DLD1 (cell line): ENCODE measurements around the gene SNAPC3.
"Not testable (repeated sequence)": the region's sequence is repeated elsewhere in the genome, so short reads cannot be mapped to it uniquely, and the experiment has no call there.

Experiments used
- in situ Hi-C: cut with HindIII; loops from 2 replicates; pipeline ENCODE4 v1.10.0; 2017; ENCODE audit warnings: low sequenced_read_pairs

The SNAPC3 gene

DNA sequence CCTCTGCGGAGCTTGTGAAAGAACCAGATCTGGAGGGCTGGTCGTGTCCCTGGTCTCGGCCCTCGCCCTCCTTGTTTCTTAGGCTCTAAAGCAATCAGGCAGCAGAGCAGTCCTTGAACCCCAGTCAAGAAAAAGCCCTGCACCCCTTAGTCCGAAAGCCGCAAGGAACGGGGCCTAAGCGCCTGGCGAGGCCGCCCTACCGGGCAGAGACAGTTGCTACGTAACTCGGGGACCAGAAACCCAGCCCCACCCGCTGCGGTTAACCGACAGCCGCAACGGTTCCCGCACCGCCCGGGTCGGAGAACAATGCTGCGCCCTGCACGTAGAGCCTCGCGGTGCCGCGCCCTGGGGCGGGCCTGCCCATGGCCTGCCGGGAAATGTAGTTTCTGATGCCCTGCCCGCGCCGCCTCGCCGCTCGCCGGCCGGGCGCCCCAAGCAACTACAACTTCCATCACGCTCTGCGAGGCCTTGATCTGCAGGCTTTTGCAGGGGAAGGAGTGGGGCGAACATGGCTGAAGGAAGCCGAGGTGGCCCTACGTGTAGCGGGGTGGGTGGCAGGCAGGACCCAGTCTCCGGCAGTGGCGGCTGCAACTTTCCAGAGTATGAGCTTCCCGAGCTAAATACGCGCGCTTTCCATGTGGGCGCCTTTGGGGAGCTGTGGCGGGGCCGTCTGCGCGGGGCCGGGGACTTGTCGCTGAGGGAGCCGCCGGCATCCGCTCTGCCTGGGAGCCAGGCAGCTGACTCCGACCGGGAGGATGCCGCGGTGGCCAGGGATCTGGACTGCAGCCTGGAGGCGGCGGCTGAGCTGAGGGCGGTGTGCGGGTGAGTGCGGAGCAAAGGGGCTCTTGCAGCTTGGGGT is at the start of gene SNAPC3:
SNAPC3 (plus strand) TSS at position 505 of the 859 bp plus-strand sequence; CDS start at position 509, 4 bp downstream.
- in situ Hi-C loops, result no loop called here

DNA sequence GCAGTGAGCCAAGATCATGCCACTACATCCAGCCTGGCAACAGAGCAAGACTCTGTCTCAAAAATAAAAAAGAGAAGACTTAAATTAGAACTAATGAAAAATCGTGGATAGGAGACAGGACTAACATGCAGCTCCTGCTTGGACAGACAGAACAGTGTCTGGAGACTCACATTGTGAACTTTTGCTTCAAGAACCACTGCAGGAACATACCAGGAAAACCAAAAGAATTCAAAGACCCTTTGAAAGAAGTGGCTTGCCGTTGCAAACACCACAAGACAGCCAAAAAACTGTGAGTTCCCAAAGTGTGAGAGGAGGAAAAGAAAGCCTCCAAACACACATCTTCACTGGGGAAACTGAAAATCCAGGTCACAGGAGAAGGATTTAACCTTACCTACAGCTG is 48.8 kb upstream of the SNAPC3 start:
- in situ Hi-C loops, result no loop called here

DNA sequence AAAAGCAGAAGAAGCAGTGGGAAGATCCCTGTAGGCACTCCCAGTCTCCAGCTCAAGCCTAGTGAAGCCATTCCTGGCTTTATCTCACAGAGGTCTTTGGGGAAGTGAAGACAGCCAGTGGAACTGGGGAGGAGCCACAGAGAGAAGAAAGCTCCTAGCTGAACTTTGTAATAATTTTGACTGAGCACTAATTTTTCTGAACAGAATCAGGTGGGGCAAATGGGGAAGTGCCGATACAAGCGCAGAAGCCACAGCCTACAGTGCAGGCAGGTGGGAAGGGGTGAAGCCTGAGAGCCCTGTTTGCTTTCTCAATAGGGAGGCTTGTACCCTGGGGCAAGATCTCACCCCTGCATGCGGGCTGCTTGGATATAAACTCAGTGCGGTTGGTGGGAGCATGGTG is 48.4 kb upstream of the SNAPC3 start:
- in situ Hi-C loops, result no loop called here

DNA sequence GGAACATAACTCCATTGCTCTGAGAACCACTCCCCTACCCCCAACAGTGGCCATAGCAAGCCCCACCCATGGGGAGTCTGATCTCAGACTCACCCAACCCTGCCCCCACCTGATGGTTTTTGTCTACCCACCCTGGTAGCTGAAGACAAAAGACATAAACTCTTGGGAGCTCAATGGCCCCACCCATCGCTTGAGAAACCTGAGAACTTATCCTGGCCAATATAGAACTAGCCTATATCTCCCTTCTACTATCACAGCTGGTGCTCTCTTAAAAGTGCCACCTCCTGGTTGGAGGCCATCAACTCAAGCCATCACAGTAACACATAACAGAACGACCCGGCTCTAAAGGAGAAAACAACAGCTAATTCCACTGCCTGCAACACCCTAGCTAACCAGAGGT is 47.9 kb upstream of the SNAPC3 start:
- in situ Hi-C loops, result no loop called here

DNA sequence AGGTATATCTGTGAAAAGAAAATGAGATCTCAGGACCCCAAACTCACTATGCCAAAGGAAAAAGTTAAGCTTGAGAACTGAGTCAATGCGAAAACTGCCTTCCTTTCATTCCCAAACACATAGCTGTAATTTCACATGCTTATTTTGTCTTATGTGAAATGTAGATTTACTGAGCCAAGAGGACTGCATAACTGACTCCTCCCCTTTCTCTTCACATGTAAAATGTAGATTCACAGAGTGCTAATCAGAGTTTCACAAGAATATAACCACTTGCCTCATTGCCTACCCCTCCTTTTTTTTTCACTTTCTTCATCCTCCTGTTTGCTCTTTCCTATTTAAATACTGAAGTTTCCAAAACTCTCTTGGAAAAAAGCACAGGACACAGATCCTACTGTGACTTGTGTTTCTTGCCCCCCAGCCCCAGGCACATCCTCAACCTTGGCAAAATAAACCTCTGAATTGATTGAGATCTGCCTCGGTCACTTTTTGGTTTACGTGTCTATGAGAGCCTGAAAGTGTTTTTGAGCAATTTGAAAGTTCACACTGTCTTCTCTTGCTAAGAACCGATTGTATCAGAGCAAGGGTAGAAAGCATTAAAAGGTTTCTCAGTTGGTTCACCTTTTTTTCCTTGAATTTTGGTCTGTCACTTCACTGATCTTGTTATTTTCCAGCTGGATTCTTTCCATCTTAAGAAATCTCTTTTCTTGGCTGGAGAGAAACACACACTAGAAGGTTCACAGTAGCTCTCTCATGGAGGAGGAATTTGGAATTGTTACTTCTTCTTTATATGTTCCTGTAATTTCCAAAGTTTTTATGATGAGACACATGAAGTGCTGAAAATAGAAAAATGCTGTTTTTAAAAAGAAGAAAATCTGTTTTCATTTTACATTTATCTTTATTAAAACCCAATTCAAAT is 44.8 kb upstream of the SNAPC3 start:
- in situ Hi-C loops, result no loop called here

DNA sequence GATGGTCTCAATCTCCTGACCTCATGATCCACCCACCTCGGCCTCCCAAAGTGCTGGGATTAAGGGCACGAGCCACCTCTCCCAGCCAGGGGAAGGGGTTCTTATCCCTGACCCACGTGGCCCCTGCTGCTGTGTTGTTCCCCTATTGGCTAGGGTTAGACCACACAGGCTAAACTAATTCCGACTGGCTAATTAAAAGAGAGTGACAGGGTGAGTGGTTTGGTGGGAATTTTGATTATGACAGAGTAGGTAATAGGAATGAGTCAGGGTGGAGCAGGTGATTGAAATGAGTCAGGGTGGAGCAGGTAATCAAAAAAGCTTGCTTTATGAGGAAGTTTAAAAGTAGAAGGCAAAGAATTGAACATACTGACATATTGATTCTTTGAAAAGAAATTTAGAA is 43.4 kb upstream of the SNAPC3 start:
- in situ Hi-C loops, result not testable (repeated sequence)

DNA sequence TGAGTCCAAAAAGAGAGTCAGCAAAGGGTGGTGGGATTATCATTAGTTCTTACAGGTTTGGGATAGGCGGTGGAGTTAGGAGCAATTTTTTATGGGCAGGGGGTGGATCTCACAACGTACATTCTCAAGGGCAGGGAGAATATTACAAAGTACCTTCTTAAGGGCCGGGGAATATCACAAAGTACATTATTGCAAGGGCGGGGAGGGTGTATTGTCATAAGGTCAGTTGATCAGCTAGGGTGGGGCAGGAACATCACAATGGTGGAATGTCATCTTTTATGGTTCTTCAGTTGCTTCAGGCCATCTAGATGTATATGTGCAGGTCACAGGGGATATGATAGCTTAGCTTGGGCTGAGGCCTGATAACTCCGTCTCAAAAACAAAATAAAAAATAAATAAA is 42.8 kb upstream of the SNAPC3 start:
- in situ Hi-C loops, result not testable (repeated sequence)

DNA sequence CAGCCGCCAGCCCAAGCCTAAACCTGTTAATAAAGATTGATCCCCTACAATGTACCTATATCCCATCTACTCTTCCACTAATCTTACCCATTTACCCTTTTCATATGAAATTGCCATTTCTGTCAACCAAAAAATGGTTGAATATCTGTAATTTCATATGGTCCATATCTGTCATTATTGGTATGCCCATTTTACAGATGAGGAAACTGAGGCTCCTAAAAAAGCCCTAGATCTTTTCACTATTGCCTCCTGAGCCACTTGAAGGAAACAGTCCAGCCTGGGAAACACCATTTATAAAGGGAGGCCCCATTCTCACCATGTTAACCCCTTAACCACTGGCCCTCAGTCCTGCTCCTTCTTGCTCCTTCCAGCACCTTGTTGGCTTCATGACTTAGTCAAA is 41.2 kb upstream of the SNAPC3 start:
- in situ Hi-C loops, result no loop called here

DNA sequence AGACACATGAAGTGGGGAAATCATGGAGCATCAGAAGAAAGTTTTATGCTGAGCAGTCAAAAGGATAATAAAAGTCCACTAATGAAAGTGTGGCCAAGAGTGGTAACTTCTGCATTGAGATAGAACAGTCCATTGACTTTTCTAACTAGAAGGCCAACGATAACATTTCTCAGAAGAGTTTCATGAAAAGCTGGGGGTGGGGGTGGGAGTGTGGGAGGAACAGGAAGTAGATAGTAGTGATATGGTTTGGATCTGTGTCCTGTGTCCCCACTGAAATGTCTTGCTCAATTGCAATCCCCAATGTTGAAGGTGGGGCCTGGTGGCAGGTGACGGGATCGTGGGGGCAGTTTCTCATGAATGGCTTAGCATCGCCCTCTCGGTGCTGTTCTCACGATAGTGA is 36.2 kb upstream of the SNAPC3 start:
- in situ Hi-C loops, result no loop called here

DNA sequence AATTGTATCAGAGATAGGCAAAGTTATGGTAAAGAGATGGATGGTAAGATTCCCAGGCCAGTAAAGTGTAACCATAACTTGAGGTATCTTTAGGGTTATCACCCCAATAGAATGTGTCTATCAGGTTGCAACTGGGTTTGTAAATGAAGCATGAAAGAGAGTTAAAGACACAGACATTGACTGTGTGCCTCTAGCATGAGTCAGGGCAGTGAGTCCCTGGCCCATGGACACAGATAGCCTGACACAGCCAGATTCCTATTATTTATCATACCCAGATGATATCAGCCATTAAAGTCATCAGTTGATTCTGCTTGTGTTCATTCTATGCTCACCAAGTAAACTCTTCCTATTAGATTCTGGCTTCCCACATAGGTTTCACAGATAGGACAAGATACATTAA is 33.5 kb upstream of the SNAPC3 start:
- in situ Hi-C loops, result no loop called here

DNA sequence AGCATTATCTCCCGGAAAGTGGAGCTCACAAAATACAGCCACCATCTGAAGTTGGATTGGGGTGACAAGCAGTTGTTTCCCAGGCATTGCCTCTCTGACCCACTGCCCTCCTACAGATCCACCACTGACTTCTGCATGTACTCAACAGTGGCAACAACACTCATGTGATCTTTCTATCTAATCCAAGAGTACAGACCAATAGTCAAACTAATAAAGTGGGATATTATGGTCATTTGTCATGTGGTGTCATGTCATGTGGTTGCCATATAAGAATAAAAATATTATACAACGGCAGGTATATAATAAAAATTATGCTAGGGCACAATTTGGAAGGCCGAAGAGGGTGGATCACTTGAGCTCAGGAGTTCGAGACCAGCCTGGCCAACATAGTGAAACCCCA is 33.0 kb upstream of the SNAPC3 start:
- in situ Hi-C loops, result no loop called here

DNA sequence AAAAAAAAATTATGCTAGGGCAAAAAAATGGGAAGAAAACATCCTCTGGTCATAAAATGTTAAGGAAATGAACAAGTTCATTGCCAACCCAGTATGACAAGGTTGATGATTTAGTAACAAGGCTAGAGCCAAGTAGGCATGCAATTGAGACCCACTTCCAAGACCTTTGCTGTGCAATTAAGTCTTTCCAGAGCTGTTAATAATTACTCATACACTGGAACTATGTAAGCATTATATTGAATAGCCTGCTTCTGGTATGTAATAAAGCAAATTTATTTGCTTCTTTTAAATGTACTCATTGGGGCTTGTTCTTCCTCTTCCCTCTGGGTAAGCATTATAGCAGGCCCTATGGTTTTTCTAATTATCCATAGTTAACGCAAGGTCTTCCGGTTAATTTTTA is 32.5 kb upstream of the SNAPC3 start:
- in situ Hi-C loops, result no loop called here

DNA sequence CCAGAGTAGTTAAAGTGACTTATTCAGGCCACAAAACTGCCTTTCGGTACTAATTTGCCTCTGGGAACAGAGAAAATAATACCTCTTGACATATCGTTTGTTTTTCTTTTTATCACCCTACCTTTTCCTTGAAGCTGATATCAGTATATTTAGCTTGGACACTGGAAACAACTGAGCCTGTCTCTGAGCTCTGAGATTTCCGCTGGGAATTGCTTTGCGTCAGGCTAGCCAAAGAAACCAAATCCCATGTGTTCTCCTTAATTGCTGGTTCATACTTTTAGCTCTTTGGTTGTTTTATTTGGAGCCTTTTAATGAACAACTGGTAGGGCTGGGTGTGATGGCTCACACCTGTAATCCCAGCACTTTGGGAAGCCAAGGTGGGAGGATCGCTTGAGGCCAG is 30.3 kb upstream of the SNAPC3 start:
- in situ Hi-C loops, result no loop called here

DNA sequence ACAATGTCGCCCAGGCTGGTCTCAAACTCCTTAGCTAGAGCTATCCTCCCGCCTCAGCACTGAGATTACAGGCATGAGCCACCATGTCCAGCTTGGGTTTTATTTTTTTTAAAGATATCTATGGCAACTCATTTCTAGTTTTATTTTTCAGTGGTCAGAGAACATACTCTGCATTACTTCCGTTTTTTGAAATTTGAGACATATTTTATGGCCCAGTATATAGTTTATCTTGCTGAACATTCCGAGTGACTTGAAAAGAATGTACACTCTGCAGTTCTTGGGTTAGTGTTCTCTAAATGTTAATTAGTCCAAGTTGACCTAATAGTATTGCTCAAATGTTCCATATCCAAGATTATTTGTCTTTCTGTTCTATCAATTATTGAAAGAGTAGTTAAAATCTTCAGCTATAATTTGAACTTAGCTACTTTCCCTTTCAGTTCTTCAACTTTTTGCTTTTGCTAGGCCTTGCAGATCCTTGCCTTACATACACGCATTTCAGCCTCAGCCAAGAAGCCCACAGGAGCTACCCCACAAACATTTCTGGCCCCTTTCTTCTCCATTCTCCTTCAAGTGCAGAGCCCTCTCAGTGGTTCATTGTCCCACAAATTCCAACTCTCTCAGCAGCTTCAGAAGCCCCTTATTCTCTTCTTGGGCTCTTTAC is 22.3 kb upstream of the SNAPC3 start:
- in situ Hi-C loops, result no loop called here

DNA sequence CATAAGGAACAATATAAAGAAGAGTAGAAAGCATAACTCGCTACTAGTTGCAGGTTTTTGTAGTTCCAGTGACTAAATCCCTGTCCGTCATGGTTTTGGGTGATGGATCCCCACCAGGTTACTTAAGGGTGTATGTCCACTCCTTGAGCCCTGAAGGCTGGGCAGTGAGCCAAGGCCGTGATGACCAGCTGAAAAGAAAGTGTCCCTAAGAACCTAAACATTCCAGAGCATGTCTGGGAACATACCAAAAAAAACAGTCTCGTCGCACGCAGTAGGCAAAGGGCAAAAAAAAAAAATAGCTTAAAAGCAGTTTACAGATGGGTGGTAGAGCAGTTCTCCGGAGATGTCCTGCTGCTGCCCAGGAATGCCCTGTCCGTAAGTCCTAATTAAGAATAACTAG is 21.4 kb upstream of the SNAPC3 start:
- in situ Hi-C loops, result no loop called here

DNA sequence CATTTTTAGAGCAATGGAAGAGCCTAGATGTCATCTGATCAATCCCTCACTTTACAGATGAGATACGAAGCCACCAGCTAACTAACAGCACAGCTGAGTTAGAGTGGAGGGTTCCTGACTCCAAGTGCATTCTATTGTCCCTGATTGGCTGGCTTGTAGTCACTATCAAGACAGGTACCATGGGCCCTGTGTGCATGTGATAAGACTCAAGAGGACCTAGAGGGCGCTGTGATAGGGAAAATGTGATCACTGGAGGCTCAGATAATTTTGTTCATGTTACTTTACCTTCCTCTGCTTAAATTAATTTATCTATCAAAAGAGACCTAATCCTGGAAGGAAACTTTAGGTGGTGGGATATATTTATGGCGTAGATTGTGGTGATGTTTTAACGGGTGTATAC is 19.5 kb upstream of the SNAPC3 start:
- in situ Hi-C loops, result no loop called here

DNA sequence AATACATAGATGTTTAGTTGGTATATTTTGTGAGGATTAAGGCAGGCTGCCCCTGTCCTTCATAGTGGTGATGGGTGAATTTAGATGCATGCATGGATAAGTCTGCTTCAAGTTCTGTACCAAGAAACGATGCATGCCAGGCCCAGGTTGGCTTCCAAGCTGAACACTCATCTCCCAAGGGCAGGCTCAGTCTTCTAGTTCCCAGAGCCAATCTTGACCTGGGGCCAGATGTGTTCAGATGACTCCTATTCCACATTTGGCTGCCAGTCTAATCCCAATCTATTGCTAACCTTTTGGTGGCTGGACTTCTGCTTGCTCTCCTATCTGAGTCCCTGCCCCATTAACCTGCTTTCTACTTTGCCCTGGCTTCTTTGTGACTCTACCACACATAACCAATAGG is 18.5 kb upstream of the SNAPC3 start:
- in situ Hi-C loops, result no loop called here

DNA sequence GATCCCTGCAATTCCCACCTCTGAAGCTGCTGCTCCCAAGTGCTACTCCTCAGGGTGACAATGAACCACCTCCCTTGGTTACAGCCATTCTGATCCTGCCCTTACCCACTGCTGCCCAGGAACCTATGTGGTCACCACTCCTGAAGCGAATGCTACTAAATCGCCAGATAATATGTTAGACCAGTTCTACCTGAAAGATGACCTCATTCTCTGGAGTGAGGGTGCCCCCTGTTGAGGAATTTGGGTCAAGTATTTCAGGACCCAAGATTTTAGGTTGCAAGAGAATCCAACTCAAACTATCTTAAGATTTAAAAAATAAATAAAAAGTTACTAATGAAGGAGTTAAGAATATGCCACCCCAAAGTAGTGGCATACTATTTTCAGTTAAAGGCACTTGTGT is 5.8 kb upstream of the SNAPC3 start:
- in situ Hi-C loops, result no loop called here

DNA sequence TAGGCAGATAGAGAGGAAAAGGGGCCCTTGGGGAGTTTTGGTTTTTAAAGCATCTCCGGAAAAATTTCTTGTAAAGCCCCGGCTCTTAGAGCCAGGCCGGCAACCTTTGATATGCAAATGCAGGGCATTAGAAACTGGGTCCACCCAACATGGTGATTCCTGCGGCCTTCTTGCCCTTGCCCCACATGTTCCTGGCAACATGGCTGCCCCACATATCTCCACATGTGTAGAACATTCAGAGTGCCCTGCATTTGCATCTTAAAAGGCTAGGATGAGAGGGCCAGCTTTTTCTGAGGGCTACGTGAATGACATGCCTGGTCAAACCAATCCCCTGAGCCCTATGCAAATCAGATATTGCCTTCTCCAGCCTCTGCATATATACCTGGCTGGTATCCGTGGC is 5.0 kb upstream of the SNAPC3 start:
- in situ Hi-C loops, result no loop called here

DNA sequence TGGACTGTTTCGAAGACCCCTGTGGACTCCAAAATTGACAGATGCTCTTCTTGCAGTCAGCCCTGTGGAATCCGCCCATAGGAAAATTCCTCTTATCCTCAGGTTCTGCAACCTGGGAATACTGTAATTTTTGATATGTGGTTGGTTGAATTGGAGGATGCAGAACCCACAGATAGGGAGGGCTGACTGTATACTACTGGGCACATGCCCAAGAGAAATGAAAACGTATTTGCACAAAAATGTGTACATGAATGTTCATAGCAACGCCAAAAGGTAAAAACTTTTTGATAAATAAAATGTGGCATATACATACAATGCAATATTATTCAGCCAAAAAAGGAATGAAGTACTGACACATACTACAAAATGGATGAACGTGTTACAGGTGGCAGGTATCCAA is 1.9 kb upstream of the SNAPC3 start:
- in situ Hi-C loops, result no loop called here

DNA sequence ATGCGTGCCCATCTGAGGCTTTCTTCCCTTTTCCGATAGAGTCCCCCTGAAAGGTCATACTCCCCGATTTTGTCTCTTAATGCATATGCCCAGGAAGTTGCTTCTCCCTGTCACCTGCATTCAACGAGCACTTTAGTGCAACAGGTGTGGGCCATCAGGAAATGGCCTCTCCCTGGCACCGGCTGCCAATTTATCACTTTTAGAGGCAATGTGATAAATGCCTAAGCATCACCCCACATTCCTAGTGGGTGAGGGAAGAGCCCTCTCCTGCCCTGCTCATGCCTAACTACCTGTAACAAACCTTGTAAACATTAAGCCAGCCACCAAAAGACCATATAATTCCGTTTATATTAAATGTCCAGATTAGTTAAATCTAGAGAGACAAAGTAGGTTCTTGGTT is 1.1 kb upstream of the SNAPC3 start:
- in situ Hi-C loops, result no loop called here

DNA sequence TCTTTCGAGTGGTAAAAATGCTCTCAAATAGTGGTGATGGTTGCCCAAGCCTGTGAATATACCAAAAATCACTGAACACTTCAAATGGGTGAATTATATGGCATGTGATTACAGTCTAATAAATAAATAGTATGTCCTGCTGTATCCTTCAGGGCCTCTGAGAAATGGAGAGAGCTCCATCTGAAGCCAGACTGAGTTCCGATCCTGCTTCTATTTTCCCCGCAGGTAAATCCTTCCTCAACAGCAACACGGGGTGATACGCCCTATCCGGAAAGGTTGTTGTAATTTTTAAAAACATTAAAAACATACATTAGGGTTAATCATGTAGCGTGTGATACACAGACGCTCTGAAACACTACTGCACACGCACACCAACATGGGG is 695 bp upstream of the SNAPC3 start:
- in situ Hi-C loops, result no loop called here
